HL-60/S4 treated with retinoic acid at 250 ng/mL for 4 days and 3 days (cell line): ENCODE results near the gene INPP5E.

Experiments used
- in situ Hi-C: fragments of 300-500 bp; cut with MboI; formaldehyde crosslinking; loops from 2 replicates; pipeline ENCODE4 v1.7.0; 2022; ENCODE audit warnings: low sequenced_read_pairs

INPP5E gene

DNA sequence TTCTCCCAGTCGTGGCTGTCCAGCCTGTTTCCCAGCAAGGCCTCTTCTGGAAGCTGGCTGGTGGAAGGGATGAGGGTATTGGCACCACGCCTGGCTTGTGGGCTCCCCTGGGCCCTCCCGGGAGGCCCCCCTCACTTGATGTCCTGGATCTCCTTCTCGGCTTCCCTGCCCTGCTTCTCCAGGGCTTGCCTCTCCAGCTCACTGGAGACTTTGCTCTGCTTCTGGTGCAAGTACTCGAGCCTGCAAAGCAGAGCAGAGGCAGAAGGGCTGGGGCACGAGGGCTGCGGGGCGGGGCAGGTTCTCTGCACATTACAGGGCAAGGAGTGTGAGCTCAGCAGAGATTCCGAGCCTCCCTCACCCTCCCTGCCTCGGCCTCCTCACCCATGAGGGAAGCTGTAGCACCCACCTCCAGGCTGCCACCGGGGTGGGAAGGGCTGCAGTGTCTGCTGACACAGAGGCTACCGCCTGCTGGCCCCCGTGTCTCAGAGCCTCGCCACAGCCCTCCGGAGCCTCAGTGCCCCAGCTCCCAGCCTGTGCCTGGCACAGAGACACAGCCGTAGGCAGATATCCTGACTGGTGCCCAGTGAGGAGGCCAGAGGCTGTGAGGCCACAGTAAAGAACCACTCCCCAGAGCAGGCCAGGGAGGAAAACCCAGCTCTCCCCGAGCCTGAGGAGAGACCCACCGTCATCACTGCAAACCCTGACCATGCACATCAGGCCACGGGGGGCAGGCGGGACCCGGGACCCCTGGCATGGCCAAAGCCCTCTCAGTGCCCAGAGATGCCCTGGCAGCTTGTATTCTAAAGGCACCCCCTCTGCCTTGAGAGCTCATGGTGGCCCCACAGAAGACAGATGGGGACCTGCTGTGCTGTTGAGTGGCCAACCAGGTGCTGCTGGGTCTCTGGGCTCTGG, 46.9 kb downstream of the INPP5E start:
- in situ Hi-C loops = no loop called here

DNA sequence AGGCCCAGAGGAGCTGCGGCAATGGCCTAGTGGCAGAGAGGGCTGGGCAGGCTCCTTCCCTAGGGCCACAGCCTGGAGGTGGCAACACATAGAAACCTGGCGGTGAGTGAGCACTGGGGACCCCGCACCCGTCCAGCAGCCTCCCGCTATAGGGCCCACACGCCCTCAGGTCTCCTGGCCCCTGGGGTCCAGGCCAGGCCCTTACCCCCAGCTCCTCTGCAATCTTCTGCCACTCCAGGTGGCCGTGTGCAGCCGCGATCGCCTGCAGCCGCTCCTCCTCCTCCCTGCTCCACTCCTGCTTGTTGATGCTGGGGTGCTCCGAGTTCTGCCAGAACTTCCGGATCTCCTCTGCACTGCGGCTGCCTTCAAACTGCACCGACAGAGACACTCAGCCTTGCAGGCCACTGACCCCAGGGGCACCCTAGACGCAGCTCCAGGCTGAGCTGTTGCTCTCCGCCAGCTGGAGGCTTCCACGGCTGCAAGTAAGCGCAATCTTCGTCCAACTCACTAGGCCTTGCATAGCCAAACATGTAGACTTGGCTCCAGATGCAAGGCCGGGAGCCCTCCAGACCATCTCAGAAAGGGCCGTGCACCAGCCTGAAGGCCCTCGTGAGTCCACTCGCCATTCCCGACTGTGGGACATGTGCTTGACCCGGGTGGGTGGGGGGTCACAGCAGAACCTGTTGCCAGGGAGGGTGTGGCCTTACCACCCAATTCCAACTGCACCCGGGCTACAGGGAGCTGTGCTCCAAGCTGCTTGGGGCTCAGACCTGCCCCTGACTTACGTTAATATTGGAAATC, 47.7 kb downstream of the INPP5E start:
- in situ Hi-C loops = no loop called here

DNA sequence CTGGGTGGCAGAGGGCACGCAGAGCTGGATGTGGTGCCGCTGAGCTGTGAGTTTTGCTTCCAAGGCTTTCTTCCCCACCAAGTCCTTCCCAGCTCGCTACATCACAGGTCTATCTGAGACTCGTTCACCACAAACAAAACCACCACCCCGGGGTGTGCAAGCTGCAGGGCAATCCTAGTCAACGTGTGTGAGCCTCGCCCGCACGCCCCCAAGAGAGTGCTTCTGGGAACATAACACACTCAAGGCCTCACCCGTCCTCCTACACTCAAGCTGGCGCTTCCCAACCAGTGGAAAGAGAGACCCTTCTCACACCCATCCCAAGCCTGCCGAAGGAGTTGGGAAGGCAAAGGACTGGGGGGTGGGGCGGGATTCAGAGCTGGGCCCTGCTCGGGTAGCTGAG, 50.2 kb downstream of the INPP5E start:
- in situ Hi-C loops = no loop called here

GRCh38 chr9:136387217-136387616, 52.4 kb downstream of the INPP5E start:
- in situ Hi-C loops = no loop called here

DNA sequence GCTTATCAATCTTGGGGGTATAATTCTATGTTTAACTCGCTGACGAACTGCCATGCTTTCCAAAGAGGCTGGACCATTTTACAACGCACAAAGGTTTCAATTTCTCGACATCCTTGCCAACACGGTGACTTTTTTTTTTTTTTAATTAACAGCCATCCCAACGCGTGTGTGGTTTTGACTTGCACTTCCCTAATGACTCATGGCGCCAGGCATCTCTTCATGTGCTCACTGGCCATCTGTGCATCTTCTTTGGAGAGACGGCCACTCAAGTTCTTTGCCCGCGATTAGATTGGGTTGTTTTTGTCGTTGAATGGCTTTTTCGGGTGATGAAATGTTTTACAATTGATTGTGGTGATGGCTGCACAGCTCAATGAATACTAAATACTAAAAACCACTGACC, 53.6 kb downstream of the INPP5E start:
- in situ Hi-C loops = no loop called here

DNA sequence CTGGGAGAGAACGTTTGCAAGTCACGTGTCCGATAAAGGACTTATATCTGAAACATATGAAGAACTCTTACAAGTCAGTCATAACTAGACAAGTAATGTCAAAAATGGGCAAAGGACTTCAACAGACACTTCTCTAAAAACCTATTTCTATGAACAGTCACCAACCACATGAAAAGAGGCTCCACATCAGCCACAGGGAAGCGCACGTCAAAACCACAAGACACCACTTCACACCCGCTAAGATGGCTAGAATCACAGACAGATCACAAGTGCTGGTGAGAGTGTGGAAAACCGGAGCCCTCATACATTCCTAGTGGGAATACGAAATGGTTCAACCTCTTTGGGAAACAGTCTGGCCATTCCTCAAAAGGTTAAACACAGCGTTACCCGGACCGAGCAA, 54.6 kb downstream of the INPP5E start:
- in situ Hi-C loops = no loop called here

DNA sequence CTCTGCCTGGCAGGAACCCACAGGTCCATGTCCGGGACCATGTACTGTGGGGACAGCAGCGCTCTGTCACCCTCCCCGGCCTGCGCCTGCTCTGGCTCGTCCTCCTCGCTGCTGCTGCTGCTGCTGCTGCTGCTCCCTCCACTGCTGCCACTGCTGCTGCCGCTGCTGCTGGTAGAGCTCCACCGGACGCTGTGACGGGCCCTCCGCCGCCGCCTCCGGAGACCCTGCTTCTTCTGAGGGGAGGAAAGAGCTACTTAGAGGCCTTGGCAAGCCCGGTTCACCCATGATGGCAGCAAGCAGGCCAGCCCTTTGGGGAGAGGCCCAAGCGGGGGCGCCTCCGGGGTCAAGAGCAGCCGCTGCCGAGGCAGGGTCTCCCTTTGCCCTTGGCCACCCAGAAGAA, 56.2 kb downstream of the INPP5E start:
- in situ Hi-C loops = no loop called here

- in situ Hi-C loops = no loop called here
These were observed 57.6 kb downstream of the INPP5E start for GRCh38 chr9:136381966-136382513.

DNA sequence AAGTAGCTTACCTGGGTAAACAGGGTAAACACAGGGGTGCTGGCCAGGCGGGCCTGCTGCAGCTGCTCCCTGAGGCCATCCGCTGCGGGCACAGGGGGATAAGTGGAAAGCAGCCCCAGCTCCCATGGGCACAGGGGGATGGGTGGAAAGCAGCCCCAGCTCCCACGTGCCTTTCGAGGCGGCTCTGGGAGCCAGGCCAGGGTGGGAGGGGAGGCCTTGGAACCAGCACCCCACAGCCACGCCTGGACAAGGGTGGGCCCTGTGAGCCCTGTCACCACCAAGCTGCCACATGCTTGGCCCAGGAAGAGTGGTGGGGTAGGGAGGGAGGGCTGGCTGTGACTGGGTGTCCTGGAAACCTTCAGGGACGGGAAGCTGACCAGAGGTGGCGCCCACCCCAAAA, 58.3 kb downstream of the INPP5E start:
- in situ Hi-C loops = no loop called here

DNA sequence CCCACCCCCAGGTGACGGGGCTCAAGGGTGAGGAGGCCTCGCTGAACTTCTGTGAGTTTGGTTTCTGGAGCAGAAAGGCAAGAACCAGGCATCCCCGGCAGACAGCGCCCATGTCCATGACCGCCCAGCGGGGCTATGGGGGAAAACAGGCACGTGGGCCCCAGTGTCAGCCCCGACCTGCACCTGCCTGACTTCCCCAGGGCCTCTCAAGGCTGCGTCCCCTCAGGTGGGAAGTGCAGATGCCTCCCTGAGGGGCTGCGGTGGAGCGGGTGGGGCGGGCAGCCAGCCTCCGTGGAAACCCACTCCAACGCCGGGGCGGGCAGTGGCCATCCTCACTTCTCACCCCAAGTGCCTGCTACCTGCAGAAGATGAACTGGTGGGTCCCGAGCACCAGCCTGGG, 59.3 kb downstream of the INPP5E start:
- in situ Hi-C loops = no loop called here

- in situ Hi-C loops = no loop called here
These were observed 59.8 kb downstream of the INPP5E start for GRCh38 chr9:136379891-136380290.

- in situ Hi-C loops = no loop called here
These were observed 60.2 kb downstream of the INPP5E start for GRCh38 chr9:136379401-136379800.

- in situ Hi-C loops = no loop called here
These were observed 60.7 kb downstream of the INPP5E start for GRCh38 chr9:136379003-136379287.
